Activated naive CD4-positive, alpha-beta T cell treated with anti-CD3 and anti-CD28 coated beads, Interleukin-2, amount 10 ng/mL, durations not matched to agents 5 hours and 36 hours (primary cell): ENCODE data around the gene CA9. TPM values are rescaled to one million over a fixed set of nuclear protein-coding genes. Genes with fewer than 3 reads are reported as not detected.

Experiments used
- microRNA-seq: library from miRNA; unstranded; fragments of <30 nt; microRNA quantifications from one replicate; pipeline ENCODE4 v1.2.0, GENCODE V29; 2022; ENCODE audit warnings: borderline microRNAs expressed, borderline replicate concordance
- total RNA-seq, 2 experiments: library from RNA; stranded (reverse); gene quantifications; one replicate each; pipeline ENCODE4 v1.2.3, GENCODE V29; 2021

Gene CA9
- under 1 TPM in 1 of 2 experiments, not detected in 1; 0.24 TPM for total RNA-seq

GRCh38 chr9:35673132-35674024, at the start of gene CA9:
Gene CA9 (plus strand): TSS chr9:35673928. CDS start chr9:35673960, 32 bp downstream.

GRCh38 chr9:35650341-35651158, 23.2 kb upstream of the CA9 start, which contains the start of gene SIT1:
Gene SIT1 (minus strand): TSS chr9:35650931. CDS start chr9:35650853, 78 bp downstream.

DNA sequence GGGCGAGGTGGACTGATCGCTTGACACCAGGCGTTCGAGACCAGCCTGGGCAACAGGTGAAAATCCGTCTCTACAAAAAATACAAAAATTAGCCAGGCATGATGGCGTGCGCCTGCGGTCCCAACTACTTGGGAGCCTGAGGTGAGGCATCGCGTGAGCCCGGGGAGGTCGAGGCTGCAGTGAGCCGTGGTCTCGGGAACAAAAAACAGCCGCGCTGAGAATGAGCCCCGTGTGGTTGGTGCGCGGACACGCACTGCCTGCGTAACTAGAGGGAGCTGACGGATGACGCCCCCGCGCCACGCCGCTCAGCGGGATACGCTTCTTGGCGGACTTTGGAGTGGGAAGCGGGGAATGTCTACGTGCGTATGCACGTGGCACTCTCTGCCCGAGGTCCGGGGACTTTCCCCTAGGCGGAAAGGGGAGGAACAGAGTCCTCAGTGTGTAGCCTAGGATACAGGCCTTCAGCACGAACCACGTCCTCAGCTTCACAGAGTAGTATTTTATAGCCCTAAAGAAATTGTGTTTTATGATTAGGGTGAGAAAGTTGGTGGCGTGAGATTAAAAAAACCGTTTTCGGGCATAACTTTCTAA, 16.1 kb upstream of the CA9 start, which contains the start of gene RMRP:
RMRP (minus strand) TSS at position 474 of the 591 bp plus-strand sequence.

GRCh38 chr9:35658137-35658967, 15.4 kb upstream of the CA9 start, which contains the start of gene CCDC107:
Gene CCDC107 (plus strand): TSS chr9:35658292. CDS start chr9:35658380, 88 bp downstream.

DNA sequence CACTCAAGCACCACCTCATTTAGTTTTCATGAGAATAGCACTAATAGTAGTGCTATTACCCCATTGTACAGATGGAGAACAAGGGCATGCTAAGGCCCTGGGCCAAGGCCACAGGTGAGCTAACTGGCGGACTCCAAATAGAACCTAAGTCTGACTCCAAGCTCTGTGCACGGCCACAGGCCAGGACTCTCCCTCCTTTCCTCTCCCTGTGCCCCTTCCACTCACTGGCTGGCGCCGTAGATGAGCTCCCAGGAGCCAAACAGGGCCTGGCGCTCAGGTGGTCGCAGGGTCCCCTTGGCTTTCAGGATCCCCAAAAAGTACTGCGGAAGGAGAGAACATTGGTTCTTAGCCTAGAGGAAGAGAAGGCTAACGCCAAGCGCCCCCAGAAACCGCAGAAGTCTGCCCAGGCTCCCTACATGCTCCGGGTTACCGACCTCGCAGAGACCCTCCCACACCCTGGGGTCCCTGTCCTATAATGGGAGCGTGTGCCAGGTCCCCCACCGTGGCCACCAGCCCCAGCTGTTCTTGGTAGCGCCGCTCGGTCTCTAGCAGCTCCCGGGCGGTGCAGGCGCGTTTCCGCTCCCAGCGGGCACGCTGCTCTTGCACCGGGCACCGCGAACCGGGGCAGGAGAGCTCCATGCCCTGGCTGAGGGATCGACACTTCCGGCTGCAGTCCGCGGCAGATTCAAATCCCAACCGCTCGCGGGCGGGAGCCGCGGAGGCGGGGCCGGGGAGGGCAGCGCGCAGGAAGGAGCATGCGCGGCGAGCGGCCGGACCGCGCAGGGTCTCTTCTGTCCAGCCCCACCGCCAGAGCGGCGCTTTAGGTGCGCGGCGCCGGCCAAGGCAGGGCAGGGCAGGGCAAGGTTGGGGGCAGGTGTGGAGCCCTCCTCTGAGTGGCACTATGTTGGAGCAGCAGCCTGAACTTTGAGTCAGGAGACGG, 8.9 kb upstream of the CA9 start, which contains the start of gene ARHGEF39:
ARHGEF39 (minus strand) TSS at position 665 of the 940 bp plus-strand sequence; CDS start at position 639, 26 bp downstream.

DNA sequence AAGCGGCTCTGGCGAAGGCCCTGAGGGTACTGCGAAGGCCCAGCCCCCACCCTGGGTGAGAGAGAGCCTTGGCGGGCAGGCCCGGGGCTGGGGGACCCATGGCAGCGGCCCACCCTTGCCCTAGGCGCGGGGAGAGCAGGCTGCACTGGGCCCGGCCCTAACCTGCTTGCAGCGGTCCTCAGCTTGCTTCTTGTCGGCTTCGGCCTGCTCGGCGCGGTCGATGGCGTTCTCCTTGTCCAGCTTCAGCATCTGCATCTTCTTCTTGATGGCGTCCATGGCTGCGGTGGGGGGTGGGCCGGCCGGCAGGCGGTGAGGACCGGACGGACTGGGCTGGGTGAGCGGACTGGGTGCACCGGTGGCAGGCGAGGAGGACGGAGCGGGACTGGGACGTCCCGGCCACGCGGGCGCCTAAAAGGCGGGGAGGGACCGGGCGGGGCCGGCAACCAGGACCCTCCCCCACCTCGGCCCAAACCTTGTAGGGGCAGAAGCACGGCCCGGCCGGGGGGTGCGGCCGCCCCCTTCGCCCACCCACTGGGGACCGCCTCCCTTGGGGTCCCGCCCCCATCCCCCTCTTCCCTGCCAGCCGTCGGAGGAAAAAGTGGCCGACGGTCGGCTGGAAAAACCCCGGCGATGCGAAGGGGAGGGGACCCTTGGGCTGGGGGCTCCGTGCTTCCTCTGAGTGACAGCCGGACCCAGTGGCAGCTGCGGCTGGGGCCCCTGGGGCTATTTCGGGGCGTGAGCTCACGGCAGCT, 16.0 kb downstream of the CA9 start, which contains the start of gene TPM2:
TPM2 (minus strand) TSS at position 384 of the 752 bp plus-strand sequence; CDS start at position 276, 108 bp downstream.

Small RNA genes lying within 50 kb of the gene (microRNA-seq; reads per million reads assigned to microRNA genes)
- gene MIR6852, result 1.9 reads per million

Other genes starting within 250 kb of the CA9 start
- gene RUSC2, start 183.8 kb upstream of the CA9 start, total RNA-seq, result 1 to 10 TPM; 2.6 to 3.2 TPM
- 10 to 100 TPM; 33.8 to 35.3 TPM for gene TESK1, start 68.7 kb upstream of the CA9 start, total RNA-seq
- gene CD72, start 55.5 kb upstream of the CA9 start, total RNA-seq, result 1 to 10 TPM; 6.1 to 6.7 TPM
- gene SIT1, start 23.0 kb upstream of the CA9 start, total RNA-seq, result 100 to 1,000 TPM; 191 to 193 TPM
- gene RMRP, start 15.9 kb upstream of the CA9 start, total RNA-seq, result over 10,000 TPM in 1 of 2 experiments, 1,000 to 10,000 TPM in 1; 9,431 to 11,936 TPM
- gene CCDC107, start 15.6 kb upstream of the CA9 start, total RNA-seq, result 10 to 100 TPM; 34.3 to 37.9 TPM
- 10 to 100 TPM; 13.8 to 14.5 TPM for gene ARHGEF39, start 8.7 kb upstream of the CA9 start, total RNA-seq
- gene TPM2, start 16.0 kb downstream of the CA9 start, total RNA-seq, result 10 to 100 TPM; 14.9 to 17.2 TPM
- 100 to 1,000 TPM; 332 to 348 TPM for gene TLN1, start 58.3 kb downstream of the CA9 start, total RNA-seq
- 10 to 100 TPM; 17.9 to 18.1 TPM for gene CREB3, start 58.7 kb downstream of the CA9 start, total RNA-seq
- 10 to 100 TPM; 53.8 to 55.3 TPM for gene GBA2, start 75.3 kb downstream of the CA9 start, total RNA-seq
- gene RGP1, start 75.4 kb downstream of the CA9 start, total RNA-seq, result 10 to 100 TPM; 28.1 to 28.8 TPM
- gene MSMP, start 80.3 kb downstream of the CA9 start, total RNA-seq, result not detected
- gene NPR2, start 117.7 kb downstream of the CA9 start, total RNA-seq, result 10 to 100 TPM in 1 of 2 experiments, 1 to 10 TPM in 1; 8.6 to 10.5 TPM
- 1 to 10 TPM; 1.3 to 1.8 TPM for gene SPAG8, start 138.3 kb downstream of the CA9 start, total RNA-seq
- 10 to 100 TPM; 59.6 to 61.1 TPM for gene HINT2, start 141.1 kb downstream of the CA9 start, total RNA-seq
- not detected for gene FAM221B, start 154.8 kb downstream of the CA9 start, total RNA-seq
- gene TMEM8B, start 155.3 kb downstream of the CA9 start, total RNA-seq, result 1 to 10 TPM; 2.7 to 3.0 TPM
- not detected for gene OR13J1, start 196.5 kb downstream of the CA9 start, total RNA-seq
- not detected for gene HRCT1, start 232.3 kb downstream of the CA9 start, total RNA-seq
- not detected for gene SPAAR, start 235.6 kb downstream of the CA9 start, total RNA-seq